ENCODE data around the gene ADAMTS17.
A peak's percentile ranks its signal among the peaks of the same experiment; 100 is the strongest.

The ADAMTS17 gene

DNA sequence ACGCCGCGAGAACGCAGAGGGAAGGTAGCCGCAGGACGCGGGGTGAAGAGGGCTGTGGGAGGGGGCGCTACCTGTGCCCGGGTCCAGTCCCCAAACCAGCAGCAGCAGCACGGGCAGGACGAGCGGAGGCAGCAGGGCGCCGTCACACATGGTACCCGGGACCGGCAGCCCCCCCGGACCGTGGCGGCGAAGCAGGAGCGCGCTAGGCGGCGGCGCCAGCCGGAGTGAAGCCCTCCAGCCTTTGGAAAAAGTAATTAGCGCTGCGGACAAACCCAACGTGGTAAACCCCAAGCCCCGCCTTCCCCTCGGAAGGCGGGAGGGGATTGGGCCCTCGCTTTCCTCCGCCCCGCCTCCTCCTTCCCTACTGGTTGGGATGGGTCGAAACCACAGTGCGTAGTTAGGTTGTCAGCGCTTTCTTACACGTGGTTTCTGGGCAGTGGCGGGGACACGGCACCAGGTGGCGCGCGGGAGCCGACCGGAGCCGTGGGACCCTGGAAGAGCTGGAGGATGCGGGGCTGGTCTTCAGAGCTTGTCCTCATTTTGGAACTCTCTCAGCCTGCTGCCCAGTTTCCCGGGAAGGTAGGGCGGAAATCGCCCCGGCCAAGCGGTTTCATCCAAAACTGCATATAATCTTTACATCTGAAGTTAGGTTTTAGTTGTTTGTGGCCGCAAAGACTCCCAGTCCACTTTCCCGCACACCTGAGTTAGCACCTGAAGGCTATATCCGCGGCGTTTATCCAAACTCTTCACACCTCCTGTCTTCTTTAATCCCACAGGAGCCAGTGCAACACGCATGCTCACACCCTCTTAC is at the start of gene ADAMTS17:
ADAMTS17 (minus strand) TSS at position 226 of the 811 bp plus-strand sequence; CDS start at position 150, 76 bp downstream.
- TF ChIP-seq, protein P1, sequence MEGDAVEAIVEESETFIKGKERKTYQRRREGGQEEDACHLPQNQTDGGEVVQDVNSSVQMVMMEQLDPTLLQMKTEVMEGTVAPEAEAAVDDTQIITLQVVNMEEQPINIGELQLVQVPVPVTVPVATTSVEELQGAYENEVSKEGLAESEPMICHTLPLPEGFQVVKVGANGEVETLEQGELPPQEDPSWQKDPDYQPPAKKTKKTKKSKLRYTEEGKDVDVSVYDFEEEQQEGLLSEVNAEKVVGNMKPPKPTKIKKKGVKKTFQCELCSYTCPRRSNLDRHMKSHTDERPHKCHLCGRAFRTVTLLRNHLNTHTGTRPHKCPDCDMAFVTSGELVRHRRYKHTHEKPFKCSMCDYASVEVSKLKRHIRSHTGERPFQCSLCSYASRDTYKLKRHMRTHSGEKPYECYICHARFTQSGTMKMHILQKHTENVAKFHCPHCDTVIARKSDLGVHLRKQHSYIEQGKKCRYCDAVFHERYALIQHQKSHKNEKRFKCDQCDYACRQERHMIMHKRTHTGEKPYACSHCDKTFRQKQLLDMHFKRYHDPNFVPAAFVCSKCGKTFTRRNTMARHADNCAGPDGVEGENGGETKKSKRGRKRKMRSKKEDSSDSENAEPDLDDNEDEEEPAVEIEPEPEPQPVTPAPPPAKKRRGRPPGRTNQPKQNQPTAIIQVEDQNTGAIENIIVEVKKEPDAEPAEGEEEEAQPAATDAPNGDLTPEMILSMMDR (IDR thresholded peaks at IDR 0.05; ENCODE audit: extremely low read depth, missing control alignments): peak; percentile 74
- peak; percentile 76 for DNase-seq (ENCODE audit: low spot score)

GRCh38 chr15:100385300-100386050 is 43.7 kb upstream of the ADAMTS17 start:
- DNase-seq (ENCODE audit: low spot score): no peak
- TF ChIP-seq, protein P1 (IDR thresholded peaks at IDR 0.05; ENCODE audit: extremely low read depth, missing control alignments): no peak

GRCh38 chr15:100384108-100384410 is 42.3 kb upstream of the ADAMTS17 start:
- no peak for DNase-seq (ENCODE audit: low spot score)
- TF ChIP-seq, protein P1 (IDR thresholded peaks at IDR 0.05; ENCODE audit: extremely low read depth, missing control alignments): no peak

GRCh38 chr15:100383302-100384107 is 41.7 kb upstream of the ADAMTS17 start:
- TF ChIP-seq, protein P1 (IDR thresholded peaks at IDR 0.05; ENCODE audit: extremely low read depth, missing control alignments): peak; percentile 8

GRCh38 chr15:100373942-100374341 is 32.2 kb upstream of the ADAMTS17 start:
- no peak for DNase-seq (ENCODE audit: low spot score)
- TF ChIP-seq, protein P1 (IDR thresholded peaks at IDR 0.05; ENCODE audit: extremely low read depth, missing control alignments): no peak

More at GRCh38 chr15:100383302-100384107, 41.7 kb upstream of the ADAMTS17 start:
- DNase-seq (ENCODE audit: low spot score): peak; percentile 19

GRCh38 chr15:100373120-100373896 is 31.5 kb upstream of the ADAMTS17 start:
- no peak for DNase-seq (ENCODE audit: low spot score)
- TF ChIP-seq, protein P1 (IDR thresholded peaks at IDR 0.05; ENCODE audit: extremely low read depth, missing control alignments): no peak
